Stimulated activated CD4-positive, alpha-beta T cell treated with anti-CD3 and anti-CD28 coated beads, Interleukin-1b, Interleukin-23, amount 100 ng/mL, for 4 hours (primary cell): ENCODE data around the gene CYFIP1.

Source experiments
- DNase-seq, 2 donors: peaks; one replicate each; pipeline ENCODE4 v3.0.0-alpha.2; 2020; ENCODE audit warnings: low read depth in 2 of 2

Gene CYFIP1

GRCh38 chr15:22950256-22950990 is 29.7 kb downstream of the CYFIP1 start:
- no peak for DNase-seq

DNA sequence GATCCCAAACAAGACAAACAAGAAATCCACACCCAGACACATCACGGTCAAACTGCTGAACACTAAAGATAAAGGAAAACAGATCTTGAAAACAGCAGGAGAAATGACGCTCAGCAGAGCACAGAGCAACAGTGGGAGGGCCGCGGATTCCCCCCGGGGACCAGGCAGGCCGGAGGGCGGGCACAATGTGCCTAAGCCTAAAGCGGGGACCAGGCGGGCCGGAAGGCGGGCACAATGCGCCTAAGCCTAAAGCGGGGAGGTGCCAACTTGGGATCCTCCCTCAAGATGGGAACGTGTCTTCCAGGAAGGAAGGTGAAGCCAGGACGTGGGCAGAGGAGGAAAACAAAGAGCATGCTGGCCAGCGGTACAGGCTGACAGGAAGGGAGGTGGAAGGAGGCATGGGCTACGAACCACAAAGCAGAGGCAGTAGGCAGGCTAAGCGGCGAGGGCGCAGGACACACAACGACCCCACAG is 31.1 kb downstream of the CYFIP1 start:
- no peak for DNase-seq

DNA sequence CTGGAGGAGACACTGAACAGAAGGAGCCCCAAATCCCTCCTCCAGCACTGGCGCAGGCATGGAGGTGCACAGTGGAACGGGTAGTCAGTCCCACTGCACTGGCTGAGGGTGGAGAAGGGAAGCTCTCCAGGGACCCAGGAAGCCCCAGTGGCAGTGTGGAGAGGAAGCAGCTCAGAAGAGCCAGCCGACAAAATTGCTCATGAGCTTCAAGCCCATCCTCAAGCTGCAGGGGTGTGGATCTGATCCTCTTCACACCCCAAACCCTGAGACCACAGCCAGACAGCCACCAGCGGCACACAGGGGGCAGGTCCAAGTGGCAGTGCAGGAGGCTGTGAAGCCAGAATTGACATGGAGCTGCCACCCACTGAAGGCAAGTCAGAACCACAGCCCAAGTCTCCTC is 32.1 kb downstream of the CYFIP1 start:
- no peak for DNase-seq

DNA sequence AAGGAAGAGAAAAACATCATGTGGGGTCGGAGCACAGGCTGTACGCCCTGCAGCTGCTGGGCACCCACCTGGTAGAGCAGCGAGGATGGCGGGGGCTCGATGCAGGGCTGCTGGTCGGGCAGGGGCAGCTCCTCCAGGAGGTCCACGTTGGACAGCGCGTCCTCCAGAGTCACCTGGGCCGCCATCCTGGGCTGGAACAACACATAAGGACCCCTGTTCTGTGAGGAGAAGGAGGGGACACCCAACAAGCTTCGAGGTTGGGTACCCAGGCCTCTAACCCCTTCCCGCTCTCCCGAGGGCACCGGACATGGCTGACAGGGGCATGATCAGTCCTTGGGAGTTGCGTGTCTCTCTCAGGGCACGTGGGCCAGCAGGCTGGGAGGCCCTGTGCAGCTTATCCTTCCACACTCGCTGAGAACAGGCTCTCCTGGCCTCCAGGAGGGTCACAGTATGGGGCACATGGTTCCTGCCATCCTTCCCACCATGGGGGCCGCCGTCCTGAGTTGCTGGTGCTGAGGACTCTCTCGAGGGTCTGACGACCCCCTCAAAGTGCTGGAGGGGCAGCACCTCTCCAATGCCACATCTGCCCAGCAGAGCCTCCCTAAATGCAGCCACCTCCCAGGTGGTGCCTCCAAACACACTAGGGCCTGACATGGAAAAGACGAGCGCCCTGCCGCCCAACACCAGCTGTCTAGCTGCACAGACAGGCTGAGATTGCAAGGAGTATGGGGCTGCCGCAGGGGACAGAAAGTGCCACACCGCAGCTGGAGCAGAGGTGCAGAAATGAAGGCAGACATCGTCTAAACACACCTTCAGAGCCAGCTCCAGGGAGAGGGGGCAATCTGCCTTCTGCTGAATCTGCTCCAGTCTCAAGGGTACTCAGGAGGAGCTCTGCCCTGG is 32.8 kb downstream of the CYFIP1 start:
- DNase-seq = no peak

- DNase-seq = no peak
Measured at GRCh38 chr15:22945071-22945470, 35.1 kb downstream of the CYFIP1 start.

GRCh38 chr15:22944651-22945050 is 35.5 kb downstream of the CYFIP1 start:
- no peak for DNase-seq

DNA sequence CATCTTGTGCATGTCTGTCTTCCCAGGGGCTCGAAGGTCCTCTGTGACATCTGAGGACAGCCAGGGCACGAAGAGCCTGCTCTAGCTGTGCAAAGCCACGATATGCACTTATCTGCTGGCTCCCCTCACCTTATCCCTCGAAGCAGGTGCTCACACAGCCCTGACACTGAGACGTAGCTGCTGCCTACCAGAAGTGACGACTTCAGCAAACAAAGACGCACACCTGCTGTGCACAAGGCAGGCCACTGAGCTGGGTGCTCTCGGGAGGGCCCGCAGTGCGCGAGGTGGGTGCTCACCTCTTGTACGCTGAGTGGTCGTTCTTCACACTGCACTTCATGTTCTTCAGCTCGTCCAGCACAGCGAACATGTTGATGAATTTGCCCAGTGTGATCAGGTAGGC is 37.3 kb downstream of the CYFIP1 start:
- no peak for DNase-seq

GRCh38 chr15:22942306-22942855 is 37.8 kb downstream of the CYFIP1 start:
- DNase-seq = no peak

- DNase-seq = no peak
Measured at GRCh38 chr15:22941179-22941578, 39.0 kb downstream of the CYFIP1 start.

GRCh38 chr15:22939652-22940061 is 40.5 kb downstream of the CYFIP1 start:
- DNase-seq = no peak

GRCh38 chr15:22939051-22939450 is 41.1 kb downstream of the CYFIP1 start:
- DNase-seq = no peak

GRCh38 chr15:22936577-22937472 is 43.3 kb downstream of the CYFIP1 start:
- no peak for DNase-seq

GRCh38 chr15:22933641-22934061 is 46.5 kb downstream of the CYFIP1 start:
- no peak for DNase-seq

GRCh38 chr15:22931784-22932536 is 48.2 kb downstream of the CYFIP1 start:
- DNase-seq = no peak

DNA sequence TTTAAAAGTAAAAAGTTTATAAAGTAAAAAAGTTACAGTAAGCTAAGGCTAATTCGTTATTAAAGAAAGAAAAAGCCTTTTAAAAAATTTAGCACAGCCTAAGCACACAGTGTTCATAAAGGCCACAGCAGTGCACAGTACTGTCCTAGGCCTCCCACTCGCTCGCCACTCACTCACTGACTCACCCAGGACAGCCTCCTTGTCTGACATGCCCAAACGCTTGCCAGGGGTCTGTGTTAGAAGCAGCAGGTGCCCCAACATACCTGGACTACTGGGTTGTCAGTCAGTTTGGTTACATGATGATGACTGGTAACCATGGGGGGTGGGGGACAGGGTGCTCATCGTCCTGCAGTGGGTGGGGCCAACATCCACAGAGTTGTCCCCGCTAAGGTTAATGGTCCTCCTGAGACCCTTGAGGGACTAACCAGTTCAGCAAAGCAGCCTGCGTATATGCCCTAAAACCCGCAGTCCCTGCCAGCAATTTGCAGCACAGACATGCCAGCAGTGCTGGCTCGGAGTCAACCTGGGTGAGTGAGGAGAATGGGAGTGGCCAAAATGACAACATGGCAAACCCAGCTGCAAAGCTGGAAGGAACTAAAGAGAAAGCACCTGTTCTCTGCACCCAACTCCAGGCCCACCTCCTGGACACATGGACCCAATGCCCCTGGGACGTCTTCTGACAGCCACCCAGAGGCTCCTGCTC is 49.2 kb downstream of the CYFIP1 start:
- no peak for DNase-seq

- no peak for DNase-seq
Measured at GRCh38 chr15:22927761-22928160, 52.4 kb downstream of the CYFIP1 start.

DNA sequence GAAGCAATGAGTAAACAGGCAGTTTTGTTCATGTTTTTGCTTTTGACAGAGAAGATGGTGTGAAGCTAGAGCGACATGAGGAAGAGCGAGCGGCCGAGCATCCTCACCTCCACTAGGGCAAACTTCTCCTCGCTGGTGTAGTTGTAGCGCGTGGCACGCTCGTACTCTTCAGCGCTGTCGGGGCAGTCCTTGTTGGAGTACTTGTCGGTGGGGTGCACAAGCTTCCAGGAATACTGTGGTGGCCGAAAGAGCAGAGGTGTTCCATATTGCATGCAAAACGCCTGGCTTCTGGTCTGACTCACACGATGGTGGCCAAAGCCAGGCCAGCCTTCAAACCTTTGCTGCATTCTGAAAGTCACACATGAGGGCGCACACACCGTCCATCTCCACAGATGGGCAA is 54.3 kb downstream of the CYFIP1 start:
- no peak for DNase-seq

DNA sequence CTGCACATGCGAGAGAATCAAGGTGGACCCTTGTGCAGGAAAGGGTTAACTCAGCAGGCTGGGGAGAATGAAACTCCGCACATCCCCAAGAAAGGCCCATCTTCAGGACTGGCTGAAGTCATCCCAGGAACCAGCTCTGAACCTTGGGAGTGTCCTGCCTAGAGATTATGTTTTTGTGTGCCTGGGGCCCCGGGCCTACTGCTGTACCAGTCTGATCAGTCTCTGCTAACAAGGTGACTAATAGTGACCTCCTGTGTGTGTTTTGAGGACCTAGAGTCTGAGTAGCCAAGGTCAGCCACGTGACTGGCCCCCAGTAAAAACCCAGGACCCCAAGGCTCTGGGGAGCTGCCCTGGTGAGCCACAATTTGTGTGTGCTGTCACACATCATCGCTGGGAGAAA is 58.2 kb downstream of the CYFIP1 start:
- no peak for DNase-seq

DNA sequence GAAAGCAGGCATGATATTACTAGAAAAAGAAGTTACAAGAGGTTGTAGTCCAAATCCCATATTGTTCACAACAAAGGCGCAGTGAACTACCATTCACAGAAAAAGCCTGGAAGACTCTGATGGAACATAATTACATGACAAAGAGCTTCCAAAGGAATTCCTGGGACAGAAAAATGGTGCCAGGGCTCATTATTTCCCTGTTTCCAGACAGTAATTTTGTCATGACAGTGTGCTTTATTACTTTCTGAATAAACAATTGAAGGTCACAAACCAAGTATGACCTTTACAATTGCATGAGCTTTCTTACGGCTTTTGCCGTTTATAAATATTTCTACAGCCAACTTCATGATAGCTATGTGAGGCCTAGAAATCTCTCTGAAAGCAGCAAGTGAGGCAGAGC is 61.0 kb downstream of the CYFIP1 start:
- no peak for DNase-seq

DNA sequence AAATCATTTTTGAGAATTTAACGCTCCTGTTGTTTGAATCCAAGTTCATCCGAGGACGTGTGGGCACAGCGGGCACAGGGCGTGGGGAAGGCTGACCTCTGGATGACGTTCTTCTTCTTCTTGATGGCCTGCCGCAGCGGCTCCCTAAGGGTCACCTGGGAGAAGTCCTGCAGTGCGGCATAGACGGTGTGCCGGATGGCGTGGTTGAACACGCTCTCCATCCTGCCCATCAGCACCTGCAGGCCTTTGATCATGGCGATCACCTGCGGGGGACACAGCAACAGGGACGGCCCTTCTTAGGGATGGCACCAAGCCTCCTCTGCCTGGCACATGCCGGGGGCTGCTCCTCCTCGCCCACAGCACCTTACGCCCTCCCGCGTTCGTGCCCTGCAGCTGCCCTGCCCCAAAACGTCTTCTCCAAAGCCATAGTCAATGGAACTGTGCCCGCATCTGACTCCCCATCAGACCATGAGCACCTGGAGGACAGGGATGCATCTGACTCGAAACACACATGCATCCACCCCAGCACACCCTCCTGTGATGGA is 61.5 kb downstream of the CYFIP1 start:
- no peak for DNase-seq
